HepG2 (cell line): ENCODE measurements around the gene MED13L. TPM values are rescaled to one million over a fixed set of nuclear protein-coding genes. Genes with fewer than 3 reads are reported as not detected.

Experiments
- ATAC-seq: fragments of 200-7000 bp; cut with Tn5 transposase; 3 replicates; pipeline ENCODE4 v1.9.1; 2020; ENCODE audit warnings: mild to moderate bottlenecking, moderate library complexity
- BruUV-seq: library from RNA; stranded (reverse); fragments of 400-500 nt; replicated peaks from 2 replicates; lab custom pipeline; 2021; lab: Mats Ljungman, UMichigan
- CTCF ChIA-PET: fragments of 300-600 bp; formaldehyde crosslinking; extraction: SDS; loops from one replicate; lab custom pipeline; 2021; ENCODE audit warnings: low total read pairs, inconsistent platforms, low intra/inter-chr PET ratio; lab: Yijun Ruan, JAX
- POLR2A ChIA-PET: fragments of 350-600 bp; sonication (Branson Sonifier 250); formaldehyde crosslinking; loops from one replicate; lab custom pipeline; 2020; ENCODE audit warnings: antibody characterized with exemption, inconsistent platforms; lab: Yijun Ruan, JAX
- DNase-seq: peaks from one replicate; pipeline ENCODE4 v3.0.0-alpha.2; 2015; ENCODE audit warnings: low spot score
- FAIRE-seq: peaks from 3 replicates; lab custom pipeline; 2011; peaks lifted over from hg19 to GRCh38; lab: Jason Lieb, UNC
- H2AFZ ChIP-seq: one replicate; pipeline ENCODE4 v1.6.1; 2011; ENCODE audit warnings: low read length, inconsistent platforms
- H3K27ac ChIP-seq: fragments of 300-600 bp; 3 replicates; pipeline ENCODE4 v1.8.0; 2011; ENCODE audit warnings: mixed run types, mild to moderate bottlenecking, mixed read lengths, low read length, inconsistent platforms; ENCODE audit not compliant: insufficient read depth; ENCODE audit errors: extremely low read length
- H3K27me3 ChIP-seq, 2 experiments: fragments of 200-600 bp in 1 of 2; 2 replicates in 1 of 2; 3 replicates in 1 of 2; pipeline versions ENCODE4 v1.6.0 to v1.8.0; 2011; ENCODE audit warnings: low read length in 2 of 2, mild to moderate bottlenecking in 2 of 2, moderate library complexity in 2 of 2, inconsistent platforms in 1 of 2; ENCODE audit not compliant: insufficient read depth in 2 of 2, control insufficient read depth in 1 of 2
- H3K36me3 ChIP-seq, 2 experiments: fragments of 200-600 bp in 1 of 2; replicated peaks in 1 of 2; 2 replicates in 1 of 2; 3 replicates in 1 of 2; pipeline versions ENCODE4 v1.5.1 to v1.8.0; 2011; ENCODE audit warnings: low read length in 2 of 2, inconsistent platforms in 1 of 2; ENCODE audit not compliant: insufficient read depth in 2 of 2, control insufficient read depth in 1 of 2
- H3K4me1 ChIP-seq: 2 replicates; pipeline ENCODE4 v1.5.1; 2012; ENCODE audit warnings: low read length, inconsistent platforms; ENCODE audit not compliant: insufficient read depth
- H3K4me2 ChIP-seq: 2 replicates; pipeline ENCODE4 v1.6.0; 2011; ENCODE audit warnings: low read depth, low read length, inconsistent platforms
- H3K4me3 ChIP-seq, 3 experiments: fragments of 200-600 bp in 1 of 3; sonication (generic), shearing (Covaris generic) in 1 of 3; replicated peaks in 1 of 3; 2 replicates each; pipeline ENCODE4 v1.5.1; 2011 to 2016; ENCODE audit warnings: low read length in 3 of 3, inconsistent platforms in 2 of 3, low read depth in 2 of 3, mild to moderate bottlenecking in 2 of 3, control low read depth in 1 of 3, mixed read lengths in 1 of 3; ENCODE audit not compliant: insufficient read depth in 1 of 3
- H3K79me2 ChIP-seq: one replicate; pipeline ENCODE4 v1.6.1; 2011; ENCODE audit warnings: low read length, inconsistent platforms; ENCODE audit not compliant: insufficient read depth
- H3K9ac ChIP-seq: 2 replicates; pipeline ENCODE4 v1.6.0; 2011; ENCODE audit warnings: mild to moderate bottlenecking, low read depth, low read length, inconsistent platforms; ENCODE audit not compliant: insufficient read depth
- H3K9me3 ChIP-seq: 2 replicates; pipeline ENCODE4 v1.5.1; 2012; ENCODE audit warnings: mild to moderate bottlenecking, low read length
- H4K20me1 ChIP-seq: 2 replicates; pipeline ENCODE4 v1.6.0; 2011; ENCODE audit warnings: inconsistent platforms, mild to moderate bottlenecking, low read length, moderate library complexity; ENCODE audit not compliant: insufficient read depth
- CREB3 ChIP-seq: sonication (generic); formaldehyde crosslinking; IDR thresholded peaks from 2 replicates; pipeline ENCODE4 v1.5.0; 2020; ENCODE audit warnings: missing genetic modification reagents
- FIP1L1 ChIP-seq: fragments of 200-400 bp; formaldehyde crosslinking; IDR thresholded peaks from 2 replicates; pipeline ENCODE4 v1.6.1; 2018; ENCODE audit warnings: low read depth, mild to moderate bottlenecking, low read length, moderate library complexity, borderline replicate concordance; ENCODE audit not compliant: insufficient read depth
- FOXO1 ChIP-seq: sonication (generic); formaldehyde crosslinking; IDR thresholded peaks from 2 replicates; pipeline ENCODE4 v1.4.0; 2020; ENCODE audit warnings: missing genetic modification reagents
- GATA4 ChIP-seq: sonication (generic); IDR thresholded peaks from 2 replicates; pipeline ENCODE4 v1.6.1; 2016; ENCODE audit warnings: antibody characterized with exemption, low read depth, borderline replicate concordance
- GLI4 ChIP-seq: sonication (generic); formaldehyde crosslinking; IDR thresholded peaks from 2 replicates; pipeline ENCODE4 v1.5.1; 2020; ENCODE audit warnings: missing genetic modification reagents, mild to moderate bottlenecking, moderate library complexity, borderline replicate concordance
- KDM4B ChIP-seq: sonication (generic); formaldehyde crosslinking; IDR thresholded peaks from 2 replicates; pipeline ENCODE4 v1.4.0; 2020; ENCODE audit warnings: missing genetic modification reagents
- MAX ChIP-seq: IDR thresholded peaks from 2 replicates; pipeline ENCODE4 v1.6.1; 2012; ENCODE audit warnings: inconsistent platforms
- MTA3 ChIP-seq: sonication (generic); formaldehyde crosslinking; IDR thresholded peaks from 2 replicates; pipeline ENCODE4 v1.4.0; 2020; ENCODE audit warnings: missing genetic modification reagents
- NPAS2 ChIP-seq: sonication (generic); formaldehyde crosslinking; IDR thresholded peaks from 2 replicates; pipeline ENCODE4 v1.8.0; 2022; ENCODE audit warnings: mild to moderate bottlenecking, missing genetic modification reagents, borderline replicate concordance
- RBM22 ChIP-seq: fragments of 200-400 bp; formaldehyde crosslinking; optimal IDR thresholded peaks from 2 replicates; pipeline ENCODE3; 2017; ENCODE audit warnings: mild to moderate bottlenecking, low read length, moderate library complexity
- TAF15 ChIP-seq: fragments of 200-400 bp; formaldehyde crosslinking; IDR thresholded peaks from one replicate; pipeline ENCODE4 v1.6.1; 2018; ENCODE audit warnings: mild to moderate bottlenecking, low read depth, low read length; ENCODE audit not compliant: poor library complexity, severe bottlenecking
- YY1 ChIP-seq: IDR thresholded peaks from 2 replicates; pipeline ENCODE4 v1.6.1; 2011; ENCODE audit warnings: low read length, low read depth, moderate library complexity, mild to moderate bottlenecking; ENCODE audit not compliant: insufficient read depth, insufficient replicate concordance
- ZFP1 ChIP-seq: IDR thresholded peaks from 2 replicates; pipeline ENCODE4 v1.6.1; 2016
- ZNF136 ChIP-seq: sonication (generic); formaldehyde crosslinking; IDR thresholded peaks from 2 replicates; pipeline ENCODE4 v1.8.1; 2022; ENCODE audit warnings: low read depth, mild to moderate bottlenecking, moderate library complexity, missing genetic modification reagents
- ZNF451 ChIP-seq: sonication (generic); formaldehyde crosslinking; IDR thresholded peaks from 2 replicates; pipeline ENCODE4 v1.5.0; 2020; ENCODE audit warnings: mild to moderate bottlenecking, missing genetic modification reagents
- ZNF501 ChIP-seq: sonication (generic); formaldehyde crosslinking; IDR thresholded peaks from 2 replicates; pipeline ENCODE4 v1.5.1; 2020; ENCODE audit warnings: mild to moderate bottlenecking, moderate library complexity, missing genetic modification reagents
- WGBS: methylation state at CpG from one replicate; pipeline ENCODE4 v1.1.6; 2017; ENCODE audit warnings: low lambda C conversion rate; 5-methylcytosine and 5-hydroxymethylcytosine counted together
- in situ Hi-C: cut with HindIII; loops from 2 replicates; pipeline ENCODE4 v1.10.0; 2017; ENCODE audit warnings: low pct_unique_long_range_greater_than_20kb; ENCODE audit not compliant: extremely low pct_ligation_motif_present
- intact Hi-C: fragments of 100-400 bp; cut with micrococcal nuclease; formaldehyde crosslinking; loops from one replicate; pipeline ENCODE4 v1.10.0; 2022; ENCODE audit not compliant: unreplicated experiment
- polyA plus RNA-seq, 8 experiments: library from polyadenylated mRNA; depleted of rRNA in 3 of 8; stranded (reverse) in 7 of 8; unstranded in 1 of 8; fragments of >200 nt; fragmentation: Illumina TruSeq in 4 of 8; extraction: Trizol in 4 of 8; gene quantifications; 2 replicates each; pipeline versions ENCODE4 v1.2.1 to v1.2.3, GENCODE V29; 2011 to 2016; ENCODE audit warnings: low read depth in 4 of 8, missing spikeins in 1 of 8, mixed read lengths in 1 of 8; ENCODE audit not compliant: insufficient read depth in 1 of 8
- total RNA-seq, 5 experiments: library from RNA; depleted of rRNA; stranded (reverse); fragments of >200 nt; fragmentation: Illumina TruSeq; extraction: Trizol; gene quantifications; 2 replicates each; pipeline ENCODE4 v1.2.3, GENCODE V29; 2016; ENCODE audit warnings: low read depth in 1 of 5

Gene MED13L
- total and polyA plus RNA-seq, 2 of the 13 experiments (the other 11 are each of a cell fraction or from before 2014, with no cell fraction given), result 24.8 to 38.9 TPM

GRCh38 chr12:116179384-116179783 lies 98.1 kb downstream of the MED13L start:
- Histone ChIP-seq H3K4me3 (no peak overlapping the region), H4K20me1 (peaks cover 11% of the 10 kb centered on the region), H3K4me1 (peaks cover 30% of the 10 kb centered on the region), H3K36me3 (no peaks in the 10 kb centered on the region), H3K27me3 (no peaks in the 10 kb centered on the region), H3K79me2 (peaks cover 62% of the 10 kb centered on the region), H3K27ac (no peak overlapping the region), H2AFZ (no peak overlapping the region), H3K9ac (no peak overlapping the region), H3K9me3 (no peaks in the 10 kb centered on the region), H3K4me2 (no peak overlapping the region)
- no TSS peak for BruUV-seq
- ATAC-seq (no peak), DNase-seq (no peak), FAIRE-seq (no peak)
- in situ Hi-C loops (no loop called here), intact Hi-C loops (no loop called here)
- ChIA-PET POLR2A (no interaction called here), CTCF (no interaction called here)
- no peak for TF ChIP-seq ZFP1 (CRISPR knock-in tag)
- TF ChIP-seq MTA3 (CRISPR knock-in tag), result no peak
- no peak for TF ChIP-seq YY1
- TF ChIP-seq ZNF501 (CRISPR knock-in tag), result no peak
- no peak for TF ChIP-seq FOXO1 (CRISPR knock-in tag)
- no peak for TF ChIP-seq FIP1L1
- WGBS, result 97% methylated on average over 5 of the region's 5 CpGs

GRCh38 chr12:116177017-116177416 lies 100.5 kb downstream of the MED13L start:
- no peaks in the 10 kb centered on the region for H3K9me3 ChIP-seq
- BruUV-seq, result no TSS peak
- no peak overlapping the region for H3K9ac ChIP-seq
- in situ Hi-C loops (no loop called here), intact Hi-C loops (no loop called here)
- ATAC-seq (no peak), DNase-seq (no peak), FAIRE-seq (no peak)
- no peak overlapping the region for H2AFZ ChIP-seq
- WGBS, result 95% methylated on average over 4 of the region's 4 CpGs
- no peaks in the 10 kb centered on the region for H3K27me3 ChIP-seq
- H3K4me3 ChIP-seq, result no peak overlapping the region
- H3K27ac ChIP-seq, result no peak overlapping the region
- H4K20me1 ChIP-seq, result peaks cover 3% of the 10 kb centered on the region; the same call in 1 of the 2 replicates
- peaks cover 6% of the 10 kb centered on the region; the same call in 1 of the 2 replicates for H3K4me1 ChIP-seq
- CTCF ChIA-PET, result no interaction called here
- no peaks in the 10 kb centered on the region for H3K36me3 ChIP-seq
- H3K4me2 ChIP-seq, result no peak overlapping the region
- POLR2A ChIA-PET, result no interaction called here
- TF ChIP-seq CREB3 (CRISPR knock-in tag), result no peak
- TF ChIP-seq TAF15, result no peak
- TF ChIP-seq GATA4, result no peak
- no peak for TF ChIP-seq GLI4 (CRISPR knock-in tag)
- no peak for TF ChIP-seq KDM4B (CRISPR knock-in tag)
- TF ChIP-seq ZNF136 (CRISPR knock-in tag), result no peak
- no peak for TF ChIP-seq MAX
- no peak for TF ChIP-seq RBM22
- TF ChIP-seq ZNF451 (CRISPR knock-in tag), result no peak
- TF ChIP-seq NPAS2 (CRISPR knock-in tag), result no peak
- peaks cover 58% of the 10 kb centered on the region for H3K79me2 ChIP-seq
